SK-N-MC (cell line): ENCODE measurements around the gene DMGDH.

Experiments used
- DNase-seq: peaks from one replicate; pipeline ENCODE4 v3.0.0-alpha.2; 2011; ENCODE audit warnings: low read depth, low spot score
- H3K27ac ChIP-seq: fragments of 200-600 bp; sonication (generic); 2 replicates; pipeline ENCODE4 v1.5.1; 2016; ENCODE audit warnings: mixed run types
- H3K36me3 ChIP-seq: fragments of 200-600 bp; sonication (generic); 2 replicates; pipeline ENCODE4 v1.6.1; 2017; ENCODE audit warnings: antibody characterized with exemption, low read length, mixed read lengths; ENCODE audit not compliant: insufficient read depth
- H3K4me3 ChIP-seq: fragments of 200-600 bp; sonication (generic); 2 replicates; pipeline ENCODE4 v1.5.1; 2016
- H3K9ac ChIP-seq: fragments of 200-600 bp; sonication (generic); 2 replicates; pipeline ENCODE4 v1.8.0; 2017; ENCODE audit warnings: mixed run types, mixed read lengths; ENCODE audit not compliant: insufficient read length
- H3K9me3 ChIP-seq: fragments of 200-600 bp; sonication (generic); 2 replicates; pipeline ENCODE4 v1.6.1; 2017; ENCODE audit warnings: low read depth, mild to moderate bottlenecking, antibody characterized with exemption, low read length, moderate library complexity, mixed read lengths
- EZH2 ChIP-seq: fragments of 200-600 bp; sonication (generic); IDR thresholded peaks from one replicate; pipeline ENCODE4 v1.6.1; 2017; ENCODE audit warnings: antibody characterized with exemption
- FOXP2 ChIP-seq: optimal IDR thresholded peaks from 2 replicates; pipeline ENCODE3; 2011; ENCODE audit warnings: mild to moderate bottlenecking, moderate library complexity; ENCODE audit not compliant: insufficient read depth; ENCODE audit errors: extremely low read length, control extremely low read depth
- POLR2AphosphoS5 ChIP-seq: IDR thresholded peaks from 2 replicates; pipeline ENCODE4 v1.6.1; 2012; ENCODE audit warnings: mild to moderate bottlenecking, low read depth, low read length, borderline replicate concordance

The DMGDH gene

GRCh38 chr5:79050498-79050897 is 19.0 kb downstream of the DMGDH start:
- TF ChIP-seq FOXP2 (no peak), POLR2AphosphoS5 (no peak), EZH2 (no peak)

GRCh38 chr5:79048437-79048836 is 21.0 kb downstream of the DMGDH start:
- TF ChIP-seq EZH2, result no peak
- no peak for TF ChIP-seq FOXP2
- no peak for TF ChIP-seq POLR2AphosphoS5
- no peaks in the 10 kb centered on the region for H3K36me3 ChIP-seq
- DNase-seq, result no peak
- no peaks in the 10 kb centered on the region for H3K9me3 ChIP-seq
- H3K4me3 ChIP-seq, result no peak overlapping the region
- no peak overlapping the region for H3K27ac ChIP-seq
- H3K9ac ChIP-seq, result no peak overlapping the region

More at GRCh38 chr5:79050498-79050897, 19.0 kb downstream of the DMGDH start:
- no peak overlapping the region for H3K4me3 ChIP-seq
- H3K27ac ChIP-seq, result no peak overlapping the region
- no peak for DNase-seq
- no peak overlapping the region for H3K9ac ChIP-seq
- no peaks in the 10 kb centered on the region for H3K36me3 ChIP-seq
- H3K9me3 ChIP-seq, result no peaks in the 10 kb centered on the region

- H3K9me3 ChIP-seq, result no peaks in the 10 kb centered on the region
- no peak for DNase-seq
- H3K27ac ChIP-seq, result no peak overlapping the region
- TF ChIP-seq FOXP2 (no peak), POLR2AphosphoS5 (no peak), EZH2 (no peak)
- H3K36me3 ChIP-seq, result no peaks in the 10 kb centered on the region
- H3K9ac ChIP-seq, result no peak overlapping the region
- H3K4me3 ChIP-seq, result no peak overlapping the region
Observed at GRCh38 chr5:79047199-79047598, 22.3 kb downstream of the DMGDH start.

GRCh38 chr5:79042188-79042587 is 27.3 kb downstream of the DMGDH start:
- no peak for DNase-seq
- H3K36me3 ChIP-seq, result no peaks in the 10 kb centered on the region
- no peak overlapping the region for H3K9ac ChIP-seq
- TF ChIP-seq EZH2 (no peak), FOXP2 (no peak), POLR2AphosphoS5 (no peak)
- no peaks in the 10 kb centered on the region for H3K9me3 ChIP-seq
- no peak overlapping the region for H3K4me3 ChIP-seq
- H3K27ac ChIP-seq, result no peak overlapping the region

- no peak overlapping the region for H3K9ac ChIP-seq
- no peak overlapping the region for H3K4me3 ChIP-seq
- TF ChIP-seq EZH2, result no peak
- TF ChIP-seq POLR2AphosphoS5, result no peak
- no peak for TF ChIP-seq FOXP2
- no peaks in the 10 kb centered on the region for H3K9me3 ChIP-seq
- H3K27ac ChIP-seq, result no peak overlapping the region
- DNase-seq, result no peak
- H3K36me3 ChIP-seq, result no peaks in the 10 kb centered on the region
Observed at GRCh38 chr5:79036769-79037168, 32.7 kb downstream of the DMGDH start.

- TF ChIP-seq POLR2AphosphoS5, result no peak
- TF ChIP-seq EZH2, result no peak
- no peak for TF ChIP-seq FOXP2
- Histone ChIP-seq H3K36me3 (no peaks in the 10 kb centered on the region), H3K27ac (no peak overlapping the region), H3K9ac (no peak overlapping the region), H3K9me3 (no peaks in the 10 kb centered on the region), H3K4me3 (no peak overlapping the region)
- DNase-seq, result no peak
Observed at GRCh38 chr5:79035237-79035636, 34.2 kb downstream of the DMGDH start.

- DNase-seq, result no peak
- H3K9me3 ChIP-seq, result no peaks in the 10 kb centered on the region
- no peak overlapping the region for H3K4me3 ChIP-seq
- TF ChIP-seq FOXP2, result no peak
- no peak for TF ChIP-seq EZH2
- TF ChIP-seq POLR2AphosphoS5, result no peak
- no peaks in the 10 kb centered on the region for H3K36me3 ChIP-seq
- no peak overlapping the region for H3K27ac ChIP-seq
- H3K9ac ChIP-seq, result no peak overlapping the region
Observed at GRCh38 chr5:79032782-79033181, 36.7 kb downstream of the DMGDH start.

- Histone ChIP-seq H3K9me3 (no peaks in the 10 kb centered on the region), H3K9ac (no peak overlapping the region), H3K36me3 (no peaks in the 10 kb centered on the region), H3K4me3 (no peak overlapping the region), H3K27ac (no peak overlapping the region)
- DNase-seq, result no peak
- TF ChIP-seq EZH2 (no peak), FOXP2 (no peak), POLR2AphosphoS5 (no peak)
Observed at GRCh38 chr5:79032031-79032695, 37.3 kb downstream of the DMGDH start.

- TF ChIP-seq FOXP2 (no peak), EZH2 (no peak), POLR2AphosphoS5 (no peak)
- no peaks in the 10 kb centered on the region for H3K9me3 ChIP-seq
- H3K4me3 ChIP-seq, result no peak overlapping the region
- no peak overlapping the region for H3K27ac ChIP-seq
- no peak overlapping the region for H3K9ac ChIP-seq
- H3K36me3 ChIP-seq, result no peaks in the 10 kb centered on the region
- no peak for DNase-seq
Observed at GRCh38 chr5:79031485-79031867, 38.0 kb downstream of the DMGDH start.
